Measurements from ENCODE around the gene MUL1.

Gene MUL1

DNA sequence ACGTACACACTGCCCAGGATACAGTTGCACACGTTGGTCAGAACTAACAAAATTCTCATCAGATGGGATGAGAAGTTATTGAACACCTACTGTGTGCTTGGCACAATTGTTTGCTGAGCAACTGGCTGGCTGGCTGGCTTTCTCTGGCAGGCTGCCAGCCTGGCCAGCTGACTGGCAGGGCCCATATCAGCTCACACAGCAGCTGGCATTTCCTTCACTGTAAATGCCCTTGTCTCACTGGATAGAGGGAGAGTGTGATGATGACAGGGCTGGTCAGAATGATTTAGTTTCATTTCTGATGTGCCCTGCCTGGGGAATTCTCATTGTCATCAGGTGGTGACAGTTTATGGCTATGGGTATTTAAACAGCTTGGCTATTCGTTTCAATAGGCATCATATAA is 37.8 kb downstream of the MUL1 start:
- no peak for DNase-seq (ENCODE audit: low read depth, low spot score)

- no peak for DNase-seq (ENCODE audit: low read depth, low spot score)
Observed at GRCh38 chr1:20469406-20470076, 38.4 kb downstream of the MUL1 start.

DNA sequence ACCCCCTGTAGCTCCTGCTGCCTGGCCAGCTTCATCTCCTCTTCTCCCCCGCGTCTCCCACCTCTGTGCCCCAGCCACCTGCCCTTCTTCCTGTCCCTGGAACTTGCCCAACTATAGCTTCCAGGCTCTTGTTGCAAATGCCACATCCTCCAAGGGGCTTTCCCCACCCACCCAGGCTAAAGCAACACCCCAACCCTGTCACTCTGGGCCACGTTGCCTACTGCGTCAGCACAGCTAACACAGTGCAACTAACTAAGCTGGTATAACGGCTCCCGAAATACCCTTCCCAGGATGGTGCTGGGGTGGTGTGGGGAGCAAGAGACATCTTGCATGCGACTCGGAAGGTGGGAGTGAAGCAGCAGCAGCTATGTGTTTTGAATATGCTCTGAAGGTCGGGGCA is 41.7 kb downstream of the MUL1 start:
- DNase-seq (ENCODE audit: low read depth, low spot score) = no peak

DNA sequence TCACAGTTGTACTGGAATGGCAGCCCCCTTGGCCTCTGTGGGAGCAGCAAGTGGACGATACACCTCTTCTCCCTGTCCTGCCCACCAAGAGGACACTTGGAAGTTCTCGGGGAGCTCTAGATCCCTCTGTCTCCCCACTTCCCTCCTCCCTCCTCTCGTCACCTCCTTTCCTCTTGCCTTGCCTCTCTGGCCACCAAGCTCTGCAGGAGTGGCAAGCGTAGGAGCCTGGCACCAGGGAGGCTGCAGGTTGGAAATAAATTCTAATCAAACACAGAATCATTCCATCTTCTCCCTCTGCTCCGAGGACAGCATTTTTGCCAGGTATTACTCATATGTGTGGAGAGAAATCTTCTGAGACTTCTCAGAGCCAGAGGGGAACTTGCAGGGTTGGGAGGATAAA is 42.8 kb downstream of the MUL1 start:
- no peak for DNase-seq (ENCODE audit: low read depth, low spot score)

- DNase-seq (ENCODE audit: low read depth, low spot score) = no peak
Observed at GRCh38 chr1:20463502-20463901, 44.4 kb downstream of the MUL1 start.

DNA sequence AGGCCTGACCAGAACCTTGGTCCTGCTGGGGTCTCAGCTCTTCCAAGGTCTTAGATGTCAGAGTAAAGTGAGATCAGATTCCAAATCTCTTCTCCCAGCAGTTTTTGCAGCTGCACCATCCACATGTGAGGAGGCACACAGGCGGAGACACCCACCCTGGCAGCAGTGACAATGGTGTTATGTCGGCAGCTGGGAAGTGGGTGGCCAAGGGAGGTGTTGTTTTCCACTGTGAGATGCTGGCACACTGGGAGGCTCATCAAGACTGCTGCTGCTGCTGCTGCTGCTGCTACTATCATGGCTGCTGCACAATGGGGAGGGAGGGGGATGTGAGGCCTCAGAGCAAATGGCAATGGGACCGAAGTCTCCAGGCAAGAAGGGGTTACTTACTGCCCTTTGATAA is 45.6 kb downstream of the MUL1 start:
- DNase-seq (ENCODE audit: low read depth, low spot score) = no peak

GRCh38 chr1:20458717-20459116 is 49.2 kb downstream of the MUL1 start:
- DNase-seq (ENCODE audit: low read depth, low spot score) = no peak

- no peak for DNase-seq (ENCODE audit: low read depth, low spot score)
Observed at GRCh38 chr1:20454004-20454403, 53.9 kb downstream of the MUL1 start.

DNA sequence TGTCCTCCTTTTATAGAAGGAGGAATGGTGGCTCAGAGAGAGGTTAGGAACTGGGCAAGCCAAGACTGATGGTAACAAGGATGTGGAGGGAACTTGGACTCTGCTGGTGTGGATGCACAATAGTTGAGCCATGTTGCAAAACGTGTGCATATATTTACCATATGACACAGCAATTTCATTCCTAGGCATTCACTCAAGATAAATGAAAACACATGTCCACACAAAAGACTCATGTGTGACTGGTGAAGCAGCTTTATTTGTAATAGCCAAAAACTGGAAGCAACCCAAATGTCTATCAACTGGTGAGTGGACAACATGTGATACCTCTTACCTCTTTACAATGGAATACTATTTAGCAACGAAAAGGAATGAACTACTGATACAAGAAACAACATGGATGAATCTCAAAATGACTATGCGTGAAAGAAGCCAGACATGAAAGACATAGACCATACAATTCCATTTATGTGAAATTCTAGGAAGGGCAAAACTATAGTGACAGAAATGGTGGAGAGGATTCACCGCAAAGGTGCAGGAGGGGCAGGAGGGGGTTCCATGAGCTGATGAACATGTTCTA is 58.1 kb downstream of the MUL1 start:
- DNase-seq (ENCODE audit: low read depth, low spot score) = no peak
